ENCODE measurements around the gene CSNK1G1. TPM values are rescaled to one million over a fixed set of nuclear protein-coding genes. Genes with fewer than 3 reads are reported as not detected.
"Not testable (repeated sequence)": the region's sequence is repeated elsewhere in the genome, so short reads cannot be mapped to it uniquely, and the experiment has no call there.

Gene CSNK1G1
- total RNA-seq, 2 experiments from 2014 or later: 20.3 to 22.5 TPM

GRCh38 chr15:64349375-64349774 is 6.6 kb downstream of the CSNK1G1 start:
- POLR2A ChIA-PET: no interaction called here

GRCh38 chr15:64348455-64348854 is 7.5 kb downstream of the CSNK1G1 start:
- CTCF ChIA-PET: interaction anchor here (0.7 to 1.0 kb wide), 2 partner anchors 10 to 338 kb away, joined by 3 to 5 read pairs; no protein-coding TSS in a partner anchor
- Mint-ChIP-seq H3K27ac (no peak overlapping the region), H3K4me3 (no peak overlapping the region), H3K36me3 (ENCODE audit: low read depth) (peaks cover 17% of the 10 kb centered on the region), H3K9me3 (ENCODE audit: low read depth) (no peaks in the 10 kb centered on the region), H3K4me1 (peaks cover 11% of the 10 kb centered on the region), H3K27me3 (no peaks in the 10 kb centered on the region)
- DNase-seq (no peak), ATAC-seq (no peak)
- intact Hi-C loops (cut with DNase I, micrococcal nuclease): no loop called here
- POLR2A ChIA-PET: no interaction called here

More at GRCh38 chr15:64349375-64349774, 6.6 kb downstream of the CSNK1G1 start:
- Mint-ChIP-seq H3K9me3 (ENCODE audit: low read depth) (no peaks in the 10 kb centered on the region), H3K4me3 (no peak overlapping the region), H3K27me3 (no peaks in the 10 kb centered on the region), H3K27ac (no peak overlapping the region), H3K36me3 (ENCODE audit: low read depth) (peaks cover 17% of the 10 kb centered on the region), H3K4me1 (peaks cover 11% of the 10 kb centered on the region)
- CTCF ChIA-PET: no interaction called here
- DNase-seq (no peak), ATAC-seq (no peak)
- intact Hi-C loops (cut with DNase I, micrococcal nuclease): no loop called here

- H3K27ac Mint-ChIP-seq; POLR2A ChIA-PET; DNase-seq; ATAC-seq; H3K9me3 Mint-ChIP-seq (ENCODE audit: low read depth); H3K27me3 Mint-ChIP-seq; intact Hi-C loops (cut with DNase I, micrococcal nuclease); H3K4me3 Mint-ChIP-seq; CTCF ChIA-PET: not testable (repeated sequence)
- Mint-ChIP-seq H3K36me3 (ENCODE audit: low read depth) (peaks cover 29% of the 10 kb centered on the region), H3K4me1 (peaks cover 14% of the 10 kb centered on the region)
Observed at GRCh38 chr15:64346242-64346641, 9.7 kb downstream of the CSNK1G1 start.

- ChIA-PET POLR2A (interaction anchor here (0.5 kb wide), 1 partner anchor 79 kb away, joined by 5 read pairs; no protein-coding TSS in a partner anchor), CTCF (interaction anchor here (0.7 to 1.5 kb wide), 3 partner anchors 10 to 434 kb away, joined by 3 to 5 read pairs (median 4); partner anchors contain the start of gene TRIP4)
- Mint-ChIP-seq H3K27ac (no peak overlapping the region), H3K9me3 (ENCODE audit: low read depth) (no peaks in the 10 kb centered on the region), H3K4me1 (peaks cover 11% of the 10 kb centered on the region), H3K4me3 (no peak overlapping the region), H3K27me3 (no peaks in the 10 kb centered on the region), H3K36me3 (ENCODE audit: low read depth) (peaks cover 29% of the 10 kb centered on the region)
- intact Hi-C loops (cut with DNase I, micrococcal nuclease): loop anchor here in 1 of 2 experiments (5.0 kb wide), 1 partner anchor 77 kb away; no protein-coding TSS in a partner anchor
- DNase-seq (no peak), ATAC-seq (no peak)
Observed at GRCh38 chr15:64344651-64345294, 11.2 kb downstream of the CSNK1G1 start.

- POLR2A ChIA-PET: no interaction called here
- CTCF ChIA-PET: no interaction called here
- DNase-seq (no peak), ATAC-seq (no peak)
- Mint-ChIP-seq H3K36me3 (ENCODE audit: low read depth) (peaks cover 24% of the 10 kb centered on the region), H3K27me3 (no peaks in the 10 kb centered on the region), H3K9me3 (ENCODE audit: low read depth) (no peaks in the 10 kb centered on the region), H3K4me3 (no peak overlapping the region), H3K27ac (no peak overlapping the region), H3K4me1 (peaks cover 11% of the 10 kb centered on the region)
- intact Hi-C loops (cut with DNase I, micrococcal nuclease): loop anchor here in 1 of 2 experiments (5.0 kb wide), 1 partner anchor 77 kb away; no protein-coding TSS in a partner anchor
Observed at GRCh38 chr15:64343841-64344240, 12.1 kb downstream of the CSNK1G1 start.

- no peaks in the 10 kb centered on the region for H3K9me3 Mint-ChIP-seq (ENCODE audit: low read depth)
- ATAC-seq: no peak
- H3K4me1 Mint-ChIP-seq: peaks cover 11% of the 10 kb centered on the region
- H3K4me3 Mint-ChIP-seq: no peak overlapping the region
- H3K27ac Mint-ChIP-seq: peak overlapping the region; percentile 8
- POLR2A ChIA-PET: no interaction called here
- no peaks in the 10 kb centered on the region for H3K27me3 Mint-ChIP-seq
- intact Hi-C loops (cut with DNase I, micrococcal nuclease): loop anchor here in 1 of 2 experiments (5.0 kb wide), 1 partner anchor 76 kb away; no protein-coding TSS in a partner anchor
- CTCF ChIA-PET: no interaction called here
- peaks cover 20% of the 10 kb centered on the region for H3K36me3 Mint-ChIP-seq (ENCODE audit: low read depth)
- no peak for DNase-seq
Observed at GRCh38 chr15:64343222-64343621, 12.8 kb downstream of the CSNK1G1 start.

GRCh38 chr15:64341961-64342360 is 14.0 kb downstream of the CSNK1G1 start:
- H3K9me3 Mint-ChIP-seq (ENCODE audit: low read depth): no peaks in the 10 kb centered on the region
- H3K27me3 Mint-ChIP-seq: no peaks in the 10 kb centered on the region
- intact Hi-C loops (cut with DNase I, micrococcal nuclease): loop anchor here in 1 of 2 experiments (5.0 kb wide), 1 partner anchor 75 kb away; no protein-coding TSS in a partner anchor
- no peak overlapping the region for H3K27ac Mint-ChIP-seq
- peaks cover 14% of the 10 kb centered on the region for H3K4me1 Mint-ChIP-seq
- ChIA-PET POLR2A (interaction anchor here (0.6 kb wide), 1 partner anchor 124 kb away, joined by 3 read pairs; no protein-coding TSS in a partner anchor), CTCF (no interaction called here)
- ATAC-seq (no peak), DNase-seq (no peak)
- H3K4me3 Mint-ChIP-seq: no peak overlapping the region
- peaks cover 15% of the 10 kb centered on the region for H3K36me3 Mint-ChIP-seq (ENCODE audit: low read depth)

- no peak for DNase-seq
- intact Hi-C loops (cut with DNase I, micrococcal nuclease): loop anchor here in 1 of 2 experiments (5.0 kb wide), 1 partner anchor 73 kb away; no protein-coding TSS in a partner anchor
- peaks cover 23% of the 10 kb centered on the region for H3K4me1 Mint-ChIP-seq
- ChIA-PET POLR2A (no interaction called here), CTCF (interaction anchor here (0.5 kb wide), 1 partner anchor 712 kb away, joined by 3 read pairs; no protein-coding TSS in a partner anchor)
- no peaks in the 10 kb centered on the region for H3K9me3 Mint-ChIP-seq (ENCODE audit: low read depth)
- no peak for ATAC-seq
- H3K36me3 Mint-ChIP-seq (ENCODE audit: low read depth): peaks cover 11% of the 10 kb centered on the region
- H3K27ac Mint-ChIP-seq: no peak overlapping the region
- H3K4me3 Mint-ChIP-seq: no peak overlapping the region
- no peaks in the 10 kb centered on the region for H3K27me3 Mint-ChIP-seq
Observed at GRCh38 chr15:64340355-64340754, 15.6 kb downstream of the CSNK1G1 start.

GRCh38 chr15:64337761-64338160 is 18.2 kb downstream of the CSNK1G1 start:
- ChIA-PET POLR2A (no interaction called here), CTCF (interaction anchor here (0.8 to 1.1 kb wide), 2 partner anchors 149 to 296 kb away, joined by 3 read pairs; no protein-coding TSS in a partner anchor)
- Mint-ChIP-seq H3K36me3 (ENCODE audit: low read depth) (peaks cover 22% of the 10 kb centered on the region), H3K4me3 (no peak overlapping the region), H3K27ac (no peak overlapping the region), H3K9me3 (ENCODE audit: low read depth) (no peaks in the 10 kb centered on the region), H3K27me3 (no peaks in the 10 kb centered on the region), H3K4me1 (peaks cover 33% of the 10 kb centered on the region)
- intact Hi-C loops (cut with DNase I, micrococcal nuclease): no loop called here
- DNase-seq: no peak
- no peak for ATAC-seq

GRCh38 chr15:64333986-64334929 is 21.7 kb downstream of the CSNK1G1 start:
- ATAC-seq (peak; percentile 68), DNase-seq (peak; percentile 55)
- intact Hi-C loops (cut with DNase I, micrococcal nuclease): no loop called here
- H3K9me3 Mint-ChIP-seq (ENCODE audit: low read depth): no peaks in the 10 kb centered on the region
- H3K4me3 Mint-ChIP-seq: no peak overlapping the region
- H3K27ac Mint-ChIP-seq: peak overlapping the region; percentile 70
- POLR2A ChIA-PET: interaction anchor here (0.5 kb wide), 1 partner anchor 239 kb away, joined by 3 read pairs; the partner anchor contains the start of gene SNX1
- peaks cover 12% of the 10 kb centered on the region for H3K36me3 Mint-ChIP-seq (ENCODE audit: low read depth)
- CTCF ChIA-PET: interaction anchor here (0.6 to 0.9 kb wide), 4 partner anchors 87 to 403 kb away, joined by 3 to 4 read pairs (median 3); no protein-coding TSS in a partner anchor
- no peaks in the 10 kb centered on the region for H3K27me3 Mint-ChIP-seq
- peaks cover 33% of the 10 kb centered on the region for H3K4me1 Mint-ChIP-seq

GRCh38 chr15:64333516-64333915 is 22.5 kb downstream of the CSNK1G1 start:
- Mint-ChIP-seq H3K4me1 (peaks cover 33% of the 10 kb centered on the region), H3K9me3 (ENCODE audit: low read depth) (no peaks in the 10 kb centered on the region), H3K27me3 (no peaks in the 10 kb centered on the region), H3K36me3 (ENCODE audit: low read depth) (peaks cover 12% of the 10 kb centered on the region), H3K27ac (peak overlapping the region; percentile 70), H3K4me3 (no peak overlapping the region)
- ATAC-seq (peak; percentile 31), DNase-seq (no peak)
- POLR2A ChIA-PET: no interaction called here
- CTCF ChIA-PET: interaction anchor here (0.6 kb wide), 2 partner anchors 63 to 480 kb away, joined by 3 to 5 read pairs; no protein-coding TSS in a partner anchor
- intact Hi-C loops (cut with DNase I, micrococcal nuclease): no loop called here
